Measurements from ENCODE around the gene ZSWIM8.

DNA sequence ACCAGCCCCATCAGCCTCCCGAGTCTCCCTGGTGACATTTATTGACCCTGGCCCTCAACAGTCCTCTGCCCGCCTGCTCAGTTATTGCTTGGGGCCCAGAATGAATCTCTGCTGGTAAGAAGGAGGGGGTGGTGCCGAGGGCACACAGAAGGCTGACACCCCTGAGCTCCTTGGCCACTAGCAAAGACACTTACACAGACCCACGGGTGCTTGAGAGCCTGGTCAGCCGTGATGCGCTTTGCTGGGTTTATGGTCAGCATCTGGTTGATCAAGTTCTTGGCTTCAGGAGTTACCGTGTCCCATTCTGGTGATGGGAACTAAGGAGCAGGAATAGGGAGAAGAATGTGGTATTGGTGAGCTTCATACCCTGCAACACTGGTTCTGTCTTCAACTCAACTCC is 61.6 kb downstream of the ZSWIM8 start:
- TF ChIP-seq, protein P1, sequence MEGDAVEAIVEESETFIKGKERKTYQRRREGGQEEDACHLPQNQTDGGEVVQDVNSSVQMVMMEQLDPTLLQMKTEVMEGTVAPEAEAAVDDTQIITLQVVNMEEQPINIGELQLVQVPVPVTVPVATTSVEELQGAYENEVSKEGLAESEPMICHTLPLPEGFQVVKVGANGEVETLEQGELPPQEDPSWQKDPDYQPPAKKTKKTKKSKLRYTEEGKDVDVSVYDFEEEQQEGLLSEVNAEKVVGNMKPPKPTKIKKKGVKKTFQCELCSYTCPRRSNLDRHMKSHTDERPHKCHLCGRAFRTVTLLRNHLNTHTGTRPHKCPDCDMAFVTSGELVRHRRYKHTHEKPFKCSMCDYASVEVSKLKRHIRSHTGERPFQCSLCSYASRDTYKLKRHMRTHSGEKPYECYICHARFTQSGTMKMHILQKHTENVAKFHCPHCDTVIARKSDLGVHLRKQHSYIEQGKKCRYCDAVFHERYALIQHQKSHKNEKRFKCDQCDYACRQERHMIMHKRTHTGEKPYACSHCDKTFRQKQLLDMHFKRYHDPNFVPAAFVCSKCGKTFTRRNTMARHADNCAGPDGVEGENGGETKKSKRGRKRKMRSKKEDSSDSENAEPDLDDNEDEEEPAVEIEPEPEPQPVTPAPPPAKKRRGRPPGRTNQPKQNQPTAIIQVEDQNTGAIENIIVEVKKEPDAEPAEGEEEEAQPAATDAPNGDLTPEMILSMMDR (IDR thresholded peaks at IDR 0.05), result no peak
- no peak for TF ChIP-seq POLR2A (IDR thresholded peaks at IDR 0.05)
- no peak for TF ChIP-seq POLR2AphosphoS5 (IDR thresholded peaks at IDR 0.05)

All from stomach (tissue), 4 donors.